ENCODE results near the gene MAN2A2. TPM values are rescaled to one million over a fixed set of nuclear protein-coding genes. Genes with fewer than 3 reads are reported as not detected.
A peak's percentile ranks its signal among the peaks of the same experiment; 100 is the strongest.

Gene MAN2A2
- total RNA-seq, 1 donor from 2014 or later: 133 TPM

DNA sequence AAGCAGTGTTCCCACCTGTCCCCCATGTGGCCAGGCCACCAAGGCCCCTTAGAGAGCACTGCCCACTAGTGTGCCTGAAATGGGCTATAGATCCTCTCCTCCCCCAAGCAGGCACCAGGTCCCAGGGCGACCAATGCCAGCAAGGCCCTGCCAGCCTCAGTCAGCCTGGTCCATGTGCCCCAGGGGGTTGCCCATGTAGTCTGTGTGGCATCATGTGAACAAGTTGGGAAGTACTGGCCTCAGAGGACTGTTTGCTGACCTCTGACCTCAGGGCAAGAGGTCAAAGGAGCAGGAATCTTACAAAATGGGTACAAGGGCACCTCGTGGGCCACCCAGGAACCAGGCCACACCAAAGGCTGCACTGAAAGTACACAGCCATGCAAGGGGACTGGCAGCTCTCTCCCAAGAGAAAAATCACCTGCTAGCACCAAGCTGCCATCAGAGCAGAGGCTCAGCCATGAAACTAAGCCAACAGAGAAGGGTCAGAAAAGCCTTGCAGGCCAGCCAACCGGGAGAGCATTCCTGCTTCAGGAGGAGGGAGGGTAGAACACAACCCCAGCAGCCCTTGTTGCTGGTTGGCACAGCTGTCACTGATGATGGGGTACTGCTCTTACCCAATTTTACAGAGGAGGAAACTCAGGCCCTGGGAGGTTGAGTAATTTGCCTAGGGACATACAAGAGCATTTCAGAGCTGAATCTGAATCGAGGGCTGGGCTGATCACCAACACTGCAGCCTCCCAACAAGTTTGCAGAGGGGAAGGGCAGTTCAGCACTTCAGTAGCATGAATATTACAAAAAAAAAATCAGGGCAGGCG lies 39.9 kb upstream of the MAN2A2 start:
- DNase-seq: no peak
- Mint-ChIP-seq H3K4me3 (no peak overlapping the region), H3K36me3 (ENCODE audit: low read depth) (no peaks in the 10 kb centered on the region), H3K27ac (peak overlapping the region; percentile 35), H3K9me3 (no peaks in the 10 kb centered on the region), H3K27me3 (no peaks in the 10 kb centered on the region), H3K4me1 (peaks cover 20% of the 10 kb centered on the region)
- ATAC-seq (ENCODE audit: low read depth): no peak
- intact Hi-C loops (cut with micrococcal nuclease): no loop called here
- ChIA-PET POLR2A (interaction anchor here (1.2 kb wide), 1 partner anchor 22 kb away, joined by 5 read pairs; the partner anchor contains the start of gene FES), CTCF (interaction anchor here (1.2 kb wide), 1 partner anchor 24 kb away, joined by 3 read pairs; no protein-coding TSS in a partner anchor)
- no peak for TF ChIP-seq CTCF (IDR thresholded peaks at IDR 0.05)

DNA sequence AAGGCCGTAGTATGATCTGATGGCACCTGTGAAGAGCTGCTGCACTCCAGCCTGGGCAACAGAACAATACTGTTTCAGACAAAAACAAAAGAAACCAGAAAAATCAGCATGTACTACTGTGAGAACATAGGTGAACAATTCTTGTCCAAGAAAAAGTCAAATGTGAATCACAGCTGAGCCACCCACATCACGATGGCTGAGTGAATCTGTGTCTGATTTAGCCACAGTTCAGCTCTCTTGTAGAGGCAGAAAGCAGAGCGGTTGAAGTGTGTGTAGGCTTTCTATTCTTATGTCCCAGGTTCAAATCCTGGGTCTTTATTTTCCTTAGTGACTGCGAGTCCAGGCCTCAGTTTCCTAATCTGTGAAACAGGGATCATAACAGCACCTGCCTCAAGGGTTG lies 39.1 kb upstream of the MAN2A2 start:
- Mint-ChIP-seq H3K27me3 (no peaks in the 10 kb centered on the region), H3K27ac (no peak overlapping the region), H3K36me3 (ENCODE audit: low read depth) (no peaks in the 10 kb centered on the region), H3K4me3 (no peak overlapping the region), H3K4me1 (peaks cover 25% of the 10 kb centered on the region), H3K9me3 (no peaks in the 10 kb centered on the region)
- POLR2A ChIA-PET: interaction anchor here (0.6 to 1.2 kb wide), 2 partner anchors 21 to 42 kb away, joined by 4 to 5 read pairs; partner anchors contain the start of gene FES
- TF ChIP-seq CTCF (IDR thresholded peaks at IDR 0.05): no peak
- intact Hi-C loops (cut with micrococcal nuclease): no loop called here
- no peak for ATAC-seq (ENCODE audit: low read depth)
- DNase-seq: no peak
- CTCF ChIA-PET: interaction anchor here (1.2 kb wide), 1 partner anchor 24 kb away, joined by 3 read pairs; no protein-coding TSS in a partner anchor

GRCh38 chr15:90864507-90864906 lies 38.6 kb upstream of the MAN2A2 start:
- no peaks in the 10 kb centered on the region for H3K9me3 Mint-ChIP-seq
- ChIA-PET CTCF (interaction anchor here (1.2 kb wide), 1 partner anchor 25 kb away, joined by 3 read pairs; no protein-coding TSS in a partner anchor), POLR2A (interaction anchor here (0.6 to 1.2 kb wide), 2 partner anchors 20 to 42 kb away, joined by 4 to 5 read pairs; partner anchors contain the start of gene FES)
- TF ChIP-seq CTCF (IDR thresholded peaks at IDR 0.05): no peak
- peaks cover 28% of the 10 kb centered on the region for H3K4me1 Mint-ChIP-seq
- H3K27me3 Mint-ChIP-seq: no peaks in the 10 kb centered on the region
- DNase-seq: no peak
- intact Hi-C loops (cut with micrococcal nuclease): no loop called here
- H3K36me3 Mint-ChIP-seq (ENCODE audit: low read depth): no peaks in the 10 kb centered on the region
- no peak overlapping the region for H3K27ac Mint-ChIP-seq
- no peak overlapping the region for H3K4me3 Mint-ChIP-seq
- ATAC-seq (ENCODE audit: low read depth): no peak

- DNase-seq: no peak
- no peaks in the 10 kb centered on the region for H3K36me3 Mint-ChIP-seq (ENCODE audit: low read depth)
- no peak for TF ChIP-seq CTCF (IDR thresholded peaks at IDR 0.05)
- peaks cover 40% of the 10 kb centered on the region for H3K4me1 Mint-ChIP-seq
- H3K4me3 Mint-ChIP-seq: no peak overlapping the region
- no peak for ATAC-seq (ENCODE audit: low read depth)
- H3K27ac Mint-ChIP-seq: peak overlapping the region; percentile 16
- intact Hi-C loops (cut with micrococcal nuclease): no loop called here
- H3K9me3 Mint-ChIP-seq: no peaks in the 10 kb centered on the region
- no peaks in the 10 kb centered on the region for H3K27me3 Mint-ChIP-seq
- CTCF ChIA-PET: no interaction called here
- POLR2A ChIA-PET: no interaction called here
Observed at GRCh38 chr15:90865702-90866101, 37.4 kb upstream of the MAN2A2 start.

DNA sequence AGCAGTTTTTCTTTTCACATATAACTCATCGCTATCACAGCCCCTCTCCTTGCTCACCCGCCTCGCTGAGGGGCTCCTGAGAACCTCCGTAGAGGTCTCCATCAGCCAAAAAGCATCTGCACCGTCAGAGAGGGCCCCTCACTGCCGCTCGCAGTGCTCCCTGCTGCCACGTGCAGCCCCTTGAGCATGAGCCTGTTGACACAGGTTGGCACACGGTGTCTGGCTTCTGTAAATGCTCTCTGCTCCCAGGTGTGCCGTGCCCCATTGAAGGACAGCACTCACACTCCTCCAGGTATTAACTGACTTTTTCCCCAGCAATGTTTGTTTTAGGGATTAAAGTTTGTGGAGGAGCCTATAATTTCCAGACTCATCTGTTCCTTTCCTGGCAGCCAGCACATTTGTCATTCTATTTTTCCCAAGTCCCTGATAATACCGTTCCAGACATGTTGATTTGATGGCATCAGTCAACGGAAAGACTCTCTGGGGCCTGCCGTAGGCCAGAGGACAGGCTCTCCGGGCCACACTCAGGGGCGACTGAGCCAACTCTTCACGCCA lies 36.9 kb upstream of the MAN2A2 start:
- POLR2A ChIA-PET: no interaction called here
- CTCF ChIA-PET: no interaction called here
- Mint-ChIP-seq H3K4me3 (no peak overlapping the region), H3K27ac (no peak overlapping the region), H3K36me3 (ENCODE audit: low read depth) (peaks cover 3% of the 10 kb centered on the region), H3K9me3 (no peaks in the 10 kb centered on the region), H3K4me1 (peaks cover 42% of the 10 kb centered on the region), H3K27me3 (no peaks in the 10 kb centered on the region)
- no peak for DNase-seq
- no peak for TF ChIP-seq CTCF (IDR thresholded peaks at IDR 0.05)
- ATAC-seq (ENCODE audit: low read depth): no peak
- intact Hi-C loops (cut with micrococcal nuclease): no loop called here
